Adipose tissue (tissue), 3 donors: ENCODE results near the gene UBE2F. TPM values are rescaled to one million over a fixed set of nuclear protein-coding genes. Genes with fewer than 3 reads are reported as not detected.
"Not testable (repeated sequence)": the region's sequence is repeated elsewhere in the genome, so short reads cannot be mapped to it uniquely, and the experiment has no call there.

ENCODE experiments used
- H3K27ac ChIP-seq: one replicate; pipeline ENCODE4 v1.5.1; 2013; ENCODE audit warnings: low read depth, low read length
- WGBS, 3 donors: extraction: QIAGEN DNeasy Blood & Tissue Kit; methylation state at CpG; one replicate each; pipeline ENCODE4 v1.1.7; 2013; 5-methylcytosine and 5-hydroxymethylcytosine counted together
- polyA plus RNA-seq, 3 donors: library from polyadenylated mRNA; stranded (reverse); fragments of 200-250 nt; gene quantifications; one replicate each; pipeline ENCODE4 v1.2.3, GENCODE V29; 2013
- donor health status: healthy with polysubstance abuse.
- donor health status: Bipolar disorder and iron deficiency.
- donor health status: healthy.

The UBE2F gene
- polyA plus RNA-seq, 3 donors, result 46.8 to 72.0 (median 62.9) TPM

- WGBS, 3 donors, result 51 to 85% (median 64%) methylated on average over 2 of the region's 2 CpGs
- no peak overlapping the region for H3K27ac ChIP-seq
Measured at GRCh38 chr2:237941239-237941638, 25.6 kb upstream of the UBE2F start.

- H3K27ac ChIP-seq, result no peak overlapping the region
- 37 to 83% (median 47%) methylated on average over 3 of the region's 3 CpGs for WGBS, 3 donors
Measured at GRCh38 chr2:237942513-237942899, 24.3 kb upstream of the UBE2F start.

GRCh38 chr2:237943395-237944094, 23.3 kb upstream of the UBE2F start:
- no peak overlapping the region for H3K27ac ChIP-seq
- 51 to 95% (median 95%) methylated on average over 6 to 7 of the region's 7 CpGs for WGBS, 3 donors

GRCh38 chr2:237944302-237944701, 22.5 kb upstream of the UBE2F start:
- 85 to 94% (median 86%) methylated on average over 4 of the region's 4 CpGs for WGBS, 3 donors
- H3K27ac ChIP-seq, result no peak overlapping the region

GRCh38 chr2:237946423-237946822, 20.4 kb upstream of the UBE2F start:
- H3K27ac ChIP-seq, result no peak overlapping the region
- 50 to 65% (median 64%) methylated on average over 1 of the region's 1 CpG for WGBS, 3 donors

GRCh38 chr2:237951354-237951753, 15.5 kb upstream of the UBE2F start:
- 70 to 86% (median 71%) methylated on average over 4 of the region's 4 CpGs for WGBS, 3 donors
- H3K27ac ChIP-seq, result not testable (repeated sequence)

- 78 to 84% (median 82%) methylated on average over 3 of the region's 3 CpGs for WGBS, 3 donors
- H3K27ac ChIP-seq, result no peak overlapping the region
Measured at GRCh38 chr2:237951878-237952277, 14.9 kb upstream of the UBE2F start.

GRCh38 chr2:237952851-237953250, 14.0 kb upstream of the UBE2F start:
- no peak overlapping the region for H3K27ac ChIP-seq
- WGBS, 3 donors, result 71 to 79% (median 79%) methylated on average over 2 of the region's 2 CpGs

GRCh38 chr2:237955640-237956401, 11.0 kb upstream of the UBE2F start:
- 10 to 13% (median 11%) methylated on average over 57 to 64 of the region's 64 CpGs for WGBS, 3 donors
- no peak overlapping the region for H3K27ac ChIP-seq

- H3K27ac ChIP-seq, result no peak overlapping the region
- WGBS, 3 donors, result 17 to 32% (median 17%) methylated on average over 15 to 23 of the region's 23 CpGs
Measured at GRCh38 chr2:237956402-237956736, 10.4 kb upstream of the UBE2F start.

GRCh38 chr2:237961637-237962036, 5.2 kb upstream of the UBE2F start:
- no peak overlapping the region for H3K27ac ChIP-seq
- 34 to 93% (median 91%) methylated on average over 5 of the region's 5 CpGs for WGBS, 3 donors

- 81 to 83% (median 82%) methylated on average over 5 of the region's 5 CpGs for WGBS, 3 donors
- H3K27ac ChIP-seq, result no peak overlapping the region
Measured at GRCh38 chr2:237962432-237963084, 4.3 kb upstream of the UBE2F start.

- not testable (repeated sequence) for H3K27ac ChIP-seq
- 82 to 88% (median 86%) methylated on average over 7 of the region's 7 CpGs for WGBS, 3 donors
Measured at GRCh38 chr2:237963490-237963991, 3.3 kb upstream of the UBE2F start.

- WGBS, 3 donors, result 84 to 87% (median 85%) methylated on average over 7 of the region's 7 CpGs
- no peak overlapping the region for H3K27ac ChIP-seq
Measured at GRCh38 chr2:237964194-237964577, 2.6 kb upstream of the UBE2F start.

- no peak overlapping the region for H3K27ac ChIP-seq
- WGBS, 3 donors, result 70 to 90% (median 83%) methylated on average over 11 of the region's 11 CpGs
Measured at GRCh38 chr2:237964578-237965404, 2.0 kb upstream of the UBE2F start.

- WGBS, 3 donors, result 78 to 83% (median 79%) methylated on average over 13 of the region's 13 CpGs
- not testable (repeated sequence) for H3K27ac ChIP-seq
Measured at GRCh38 chr2:237965844-237966243, 970 bp upstream of the UBE2F start.

- 6 to 7% (median 6%) methylated on average over 15 of the region's 15 CpGs for WGBS, 3 donors
- H3K27ac ChIP-seq, result no peak overlapping the region
Measured at GRCh38 chr2:237966250-237966564, 607 bp upstream of the UBE2F start.

GRCh38 chr2:237967463-237967951, 693 bp downstream of the UBE2F start:
- H3K27ac ChIP-seq, result no peak overlapping the region
- WGBS, 3 donors, result 1 to 2% (median 1%) methylated on average over 32 of the region's 32 CpGs
